ENCODE measurements around the gene PILRA. TPM values are rescaled to one million over a fixed set of nuclear protein-coding genes. Genes with fewer than 3 reads are reported as not detected.

PILRA gene
- total RNA-seq, 1 donor from 2014 or later = 2.2 TPM

GRCh38 chr7:100366411-100367250, 6.7 kb upstream of the PILRA start:
- ChIA-PET CTCF (interaction anchor here (2.3 kb wide), 1 partner anchor 41 kb away, joined by 12 read pairs; no protein-coding TSS in a partner anchor), POLR2A (interaction anchor here (0.7 to 3.1 kb wide), 8 partner anchors 22 to 155 kb away, joined by 3 to 24 read pairs (median 6); partner anchors contain the start of genes MEPCE, PPP1R35 and ZCWPW1)
- no peak for TF ChIP-seq CTCF (IDR thresholded peaks at IDR 0.05)
- no peaks in the 10 kb centered on the region for H3K27me3 Mint-ChIP-seq
- H3K27ac Mint-ChIP-seq = peak overlapping the region; percentile 91
- H3K36me3 Mint-ChIP-seq (ENCODE audit: low read depth) = peaks cover 27% of the 10 kb centered on the region
- peak overlapping the region; percentile 49 for H3K4me3 Mint-ChIP-seq
- no peaks in the 10 kb centered on the region for H3K9me3 Mint-ChIP-seq
- ATAC-seq (ENCODE audit: low read depth) (peak; percentile 11), DNase-seq (peak; percentile 42)
- intact Hi-C loops (cut with micrococcal nuclease) = no loop called here
- H3K4me1 Mint-ChIP-seq = peaks cover 74% of the 10 kb centered on the region

- peaks cover 21% of the 10 kb centered on the region for H3K36me3 Mint-ChIP-seq (ENCODE audit: low read depth)
- CTCF ChIA-PET = interaction anchor here (2.3 kb wide), 1 partner anchor 40 kb away, joined by 12 read pairs; no protein-coding TSS in a partner anchor
- intact Hi-C loops (cut with micrococcal nuclease) = no loop called here
Measured at GRCh38 chr7:100367251-100367620, 6.1 kb upstream of the PILRA start.

GRCh38 chr7:100367676-100368613, 5.3 kb upstream of the PILRA start:
- Mint-ChIP-seq H3K27ac (peak overlapping the region; percentile 91), H3K4me1 (peaks cover 84% of the 10 kb centered on the region), H3K4me3 (peak overlapping the region; percentile 41), H3K36me3 (ENCODE audit: low read depth) (peaks cover 14% of the 10 kb centered on the region), H3K27me3 (no peaks in the 10 kb centered on the region), H3K9me3 (no peaks in the 10 kb centered on the region)
- peak; percentile 28 for ATAC-seq (ENCODE audit: low read depth)
- DNase-seq = no peak
- POLR2A ChIA-PET = interaction anchor here (0.6 to 2.4 kb wide), 16 partner anchors 9 to 285 kb away, joined by 3 to 90 read pairs (median 8); partner anchors contain the start of genes FBXO24, LRCH4, MBLAC1 and MEPCE
- TF ChIP-seq CTCF (IDR thresholded peaks at IDR 0.05) = no peak
- intact Hi-C loops (cut with micrococcal nuclease) = no loop called here
- CTCF ChIA-PET = interaction anchor here (0.9 to 2.5 kb wide), 3 partner anchors 9 to 40 kb away, joined by 3 to 17 read pairs (median 4); no protein-coding TSS in a partner anchor

More at GRCh38 chr7:100367251-100367620, 6.1 kb upstream of the PILRA start:
- Mint-ChIP-seq H3K9me3 (no peaks in the 10 kb centered on the region), H3K27me3 (no peaks in the 10 kb centered on the region), H3K27ac (peak overlapping the region; percentile 91), H3K4me3 (peak overlapping the region; percentile 9), H3K4me1 (peaks cover 79% of the 10 kb centered on the region)
- DNase-seq (no peak), ATAC-seq (ENCODE audit: low read depth) (no peak)
- TF ChIP-seq CTCF (IDR thresholded peaks at IDR 0.05) = no peak
- POLR2A ChIA-PET = interaction anchor here (0.7 to 3.1 kb wide), 6 partner anchors 22 to 62 kb away, joined by 3 to 24 read pairs (median 6); partner anchors contain the start of genes MEPCE and ZCWPW1

GRCh38 chr7:100369105-100369504, 4.2 kb upstream of the PILRA start:
- no peaks in the 10 kb centered on the region for H3K27me3 Mint-ChIP-seq
- ATAC-seq (ENCODE audit: low read depth) (peak; percentile 80), DNase-seq (peak; percentile 69)
- ChIA-PET CTCF (interaction anchor here (1.0 to 2.5 kb wide), 5 partner anchors 9 to 81 kb away, joined by 3 to 17 read pairs (median 4); no protein-coding TSS in a partner anchor), POLR2A (interaction anchor here (0.5 to 2.4 kb wide), 28 partner anchors 10 to 1494 kb away, joined by 3 to 90 read pairs (median 7); partner anchors contain the start of genes AP4M1, FBXO24, LRCH4 and MBLAC1)
- intact Hi-C loops (cut with micrococcal nuclease) = loop anchor here (1.0 kb wide), 9 partner anchors 11 to 304 kb away; partner anchors contain the start of genes GNB2, PILRB, ZCWPW1 and ZNF3
- peaks cover 8% of the 10 kb centered on the region for H3K36me3 Mint-ChIP-seq (ENCODE audit: low read depth)
- H3K4me1 Mint-ChIP-seq = peaks cover 92% of the 10 kb centered on the region
- no peak for TF ChIP-seq CTCF (IDR thresholded peaks at IDR 0.05)
- H3K4me3 Mint-ChIP-seq = peak overlapping the region; percentile 44
- no peaks in the 10 kb centered on the region for H3K9me3 Mint-ChIP-seq
- peak overlapping the region; percentile 91 for H3K27ac Mint-ChIP-seq
